Activated effector memory CD4-positive, alpha-beta T cell treated with anti-CD3 and anti-CD28 coated beads, Interleukin-2, amount 50 U/mL, for 16 hours (primary cell): Measurements from ENCODE around the gene ACHE.
"Not testable (repeated sequence)": the region's sequence is repeated elsewhere in the genome, so short reads cannot be mapped to it uniquely, and the experiment has no call there.

ENCODE experiments used
- DNase-seq: peaks from one replicate; pipeline ENCODE4 v3.0.0-alpha.2; 2020

The ACHE gene

GRCh38 chr7:100895701-100895955, at the start of gene ACHE:
Gene ACHE (minus strand): TSS chr7:100895888. CDS start chr7:100894232, 1,656 bp downstream.
- no peak for DNase-seq

- no peak for DNase-seq
Measured at GRCh38 chr7:100944138-100944537, 48.5 kb upstream of the ACHE start.

GRCh38 chr7:100943693-100944092, 48.0 kb upstream of the ACHE start:
- DNase-seq, result no peak

- no peak for DNase-seq
Measured at GRCh38 chr7:100942045-100942774, 46.5 kb upstream of the ACHE start.

GRCh38 chr7:100936167-100936566, 40.5 kb upstream of the ACHE start:
- not testable (repeated sequence) for DNase-seq

- DNase-seq, result not testable (repeated sequence)
Measured at GRCh38 chr7:100935381-100935780, 39.7 kb upstream of the ACHE start.

GRCh38 chr7:100933734-100934133, 38.0 kb upstream of the ACHE start:
- DNase-seq, result no peak

- DNase-seq, result no peak
Measured at GRCh38 chr7:100929808-100930174, 34.1 kb upstream of the ACHE start.

GRCh38 chr7:100923616-100924015, 27.9 kb upstream of the ACHE start:
- not testable (repeated sequence) for DNase-seq

GRCh38 chr7:100921039-100921438, 25.4 kb upstream of the ACHE start:
- DNase-seq, result no peak

GRCh38 chr7:100919779-100920437, 24.2 kb upstream of the ACHE start:
- DNase-seq, result not testable (repeated sequence)

GRCh38 chr7:100919335-100919734, 23.6 kb upstream of the ACHE start:
- not testable (repeated sequence) for DNase-seq

GRCh38 chr7:100914879-100915447, 19.3 kb upstream of the ACHE start:
- no peak for DNase-seq

- DNase-seq, result no peak
Measured at GRCh38 chr7:100914208-100914878, 18.7 kb upstream of the ACHE start.

GRCh38 chr7:100911484-100911883, 15.8 kb upstream of the ACHE start:
- DNase-seq, result no peak

GRCh38 chr7:100910443-100910842, 14.8 kb upstream of the ACHE start:
- not testable (repeated sequence) for DNase-seq

GRCh38 chr7:100908512-100908911, 12.8 kb upstream of the ACHE start:
- DNase-seq, result no peak

GRCh38 chr7:100902638-100903037, 7.0 kb upstream of the ACHE start:
- DNase-seq, result no peak

- no peak for DNase-seq
Measured at GRCh38 chr7:100901921-100902332, 6.2 kb upstream of the ACHE start.

GRCh38 chr7:100900978-100901377, 5.3 kb upstream of the ACHE start:
- DNase-seq, result no peak

- no peak for DNase-seq
Measured at GRCh38 chr7:100899432-100899831, 3.7 kb upstream of the ACHE start.

- no peak for DNase-seq
Measured at GRCh38 chr7:100897772-100898454, 2.2 kb upstream of the ACHE start.
